Stimulated activated CD8-positive, alpha-beta memory T cell treated with anti-CD3 and anti-CD28 coated beads, Interleukin-4, amount 100 ng/mL, for 24 hours (primary cell): ENCODE measurements around the gene TTC21A.
"Not testable (repeated sequence)": the region's sequence is repeated elsewhere in the genome, so short reads cannot be mapped to it uniquely, and the experiment has no call there.

Source experiments
- DNase-seq: peaks from one replicate; pipeline ENCODE4 v3.0.0-alpha.2; 2020; ENCODE audit warnings: low read depth

Gene TTC21A

GRCh38 chr3:39107388-39108199 lies at the start of gene TTC21A, which contains the start of gene GORASP1:
TSS of gene TTC21A (plus strand) at chr3:39107680. CDS start at chr3:39107838, 158 bp downstream.
TSS of gene GORASP1 (minus strand) at chr3:39107627. CDS start at chr3:39107541, 86 bp downstream.
- peak; percentile 54 for DNase-seq

- DNase-seq = not testable (repeated sequence)
These were observed 46.3 kb upstream of the TTC21A start for GRCh38 chr3:39061228-39061627.

- no peak for DNase-seq
These were observed 45.3 kb upstream of the TTC21A start for GRCh38 chr3:39062180-39062579.

GRCh38 chr3:39063143-39063542 lies 44.3 kb upstream of the TTC21A start:
- no peak for DNase-seq

GRCh38 chr3:39064646-39065045 lies 42.8 kb upstream of the TTC21A start:
- no peak for DNase-seq

GRCh38 chr3:39065197-39065596 lies 42.3 kb upstream of the TTC21A start:
- DNase-seq = no peak

GRCh38 chr3:39067286-39067685 lies 40.2 kb upstream of the TTC21A start:
- DNase-seq = no peak

GRCh38 chr3:39068556-39068955 lies 38.9 kb upstream of the TTC21A start:
- DNase-seq = no peak

- no peak for DNase-seq
These were observed 31.6 kb upstream of the TTC21A start for GRCh38 chr3:39075910-39076309.

- DNase-seq = no peak
These were observed 27.9 kb upstream of the TTC21A start for GRCh38 chr3:39079530-39079929.

GRCh38 chr3:39080026-39080425 lies 27.5 kb upstream of the TTC21A start:
- no peak for DNase-seq

- no peak for DNase-seq
These were observed 24.7 kb upstream of the TTC21A start for GRCh38 chr3:39082666-39083313.

- no peak for DNase-seq
These were observed 21.3 kb upstream of the TTC21A start for GRCh38 chr3:39086144-39086543.

- no peak for DNase-seq
These were observed 19.0 kb upstream of the TTC21A start for GRCh38 chr3:39088456-39088855.

GRCh38 chr3:39088889-39089288 lies 18.6 kb upstream of the TTC21A start:
- DNase-seq = no peak

- DNase-seq = no peak
These were observed 16.6 kb upstream of the TTC21A start for GRCh38 chr3:39090922-39091321.

GRCh38 chr3:39094851-39095677 lies 12.4 kb upstream of the TTC21A start:
- DNase-seq = no peak

- no peak for DNase-seq
These were observed 11.7 kb upstream of the TTC21A start for GRCh38 chr3:39095778-39096177.

GRCh38 chr3:39096775-39097174 lies 10.7 kb upstream of the TTC21A start:
- DNase-seq = no peak

GRCh38 chr3:39097716-39098472 lies 9.6 kb upstream of the TTC21A start:
- DNase-seq = no peak

GRCh38 chr3:39098473-39099000 lies 8.9 kb upstream of the TTC21A start:
- no peak for DNase-seq

GRCh38 chr3:39099242-39099641 lies 8.2 kb upstream of the TTC21A start:
- no peak for DNase-seq
